ENCODE measurements around the gene PRX. TPM values are rescaled to one million over a fixed set of nuclear protein-coding genes. Genes with fewer than 3 reads are reported as not detected.

The PRX gene
- total RNA-seq, 4 donors from 2014 or later: 1.5 to 5.0 (median 2.6) TPM

DNA sequence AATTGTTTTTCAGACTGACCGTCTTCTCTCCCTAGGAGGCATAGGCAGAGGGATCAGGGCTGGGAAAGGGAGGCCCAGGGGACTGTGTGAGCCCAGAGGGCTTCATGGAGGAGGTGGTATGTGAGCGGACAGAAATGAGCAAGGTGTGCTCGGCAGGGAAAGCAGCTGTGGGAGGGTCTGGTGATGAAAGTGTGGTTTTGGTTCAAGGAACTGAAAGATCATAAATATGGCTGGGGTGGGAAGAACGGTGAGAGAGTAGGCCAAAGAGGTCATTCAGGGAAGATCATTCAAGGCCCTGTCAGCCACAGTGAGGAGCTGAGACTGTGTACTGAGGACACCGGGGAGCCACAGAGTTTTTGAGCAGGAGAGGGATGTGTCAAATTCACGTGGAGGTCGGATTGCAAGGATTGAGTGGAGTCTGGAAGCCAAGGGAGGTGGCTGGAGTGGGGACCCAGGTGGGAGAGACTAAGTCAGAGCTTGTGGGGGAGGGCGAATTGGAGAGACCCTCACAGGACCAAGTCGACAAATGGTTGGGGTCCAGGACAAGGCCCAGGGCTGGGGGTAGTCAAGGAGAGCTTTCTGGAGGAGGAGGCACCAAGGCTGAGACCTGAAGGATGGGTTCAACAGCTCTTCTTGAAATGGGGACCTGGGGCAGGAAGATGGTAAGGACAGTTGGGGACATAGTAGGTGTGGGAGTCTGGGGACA is 57.0 kb downstream of the PRX start:
- Histone ChIP-seq H3K9me3 (no peaks in the 10 kb centered on the region), H3K4me1 (peaks cover 0 to 4% (median 0%) of the 10 kb centered on the region in 4 donors), H3K36me3 (no peaks in the 10 kb centered on the region), H3K27me3 (no peaks in the 10 kb centered on the region), H3K4me3 (no peak overlapping the region), H3K27ac (no peak overlapping the region)
- TF ChIP-seq EP300 (IDR thresholded peaks at IDR 0.05; ENCODE audit: low read depth): no peak
- WGBS, 2 donors (ENCODE audit: low coverage in 1 of 2): 79 to 88% methylated on average over 6 to 9 of the region's 9 CpGs
- no peak for DNase-seq
- intact Hi-C loops (cut with DNase I; ENCODE audit: low total_unique reads): no loop called here
- in situ Hi-C loops (cut with MboI; ENCODE audit: low pct_ligation_motif_present in 1 of 4, low pct_unique_long_range_greater_than_20kb in 1 of 4, low sequenced_read_pairs in 3 of 4): no loop called here

DNA sequence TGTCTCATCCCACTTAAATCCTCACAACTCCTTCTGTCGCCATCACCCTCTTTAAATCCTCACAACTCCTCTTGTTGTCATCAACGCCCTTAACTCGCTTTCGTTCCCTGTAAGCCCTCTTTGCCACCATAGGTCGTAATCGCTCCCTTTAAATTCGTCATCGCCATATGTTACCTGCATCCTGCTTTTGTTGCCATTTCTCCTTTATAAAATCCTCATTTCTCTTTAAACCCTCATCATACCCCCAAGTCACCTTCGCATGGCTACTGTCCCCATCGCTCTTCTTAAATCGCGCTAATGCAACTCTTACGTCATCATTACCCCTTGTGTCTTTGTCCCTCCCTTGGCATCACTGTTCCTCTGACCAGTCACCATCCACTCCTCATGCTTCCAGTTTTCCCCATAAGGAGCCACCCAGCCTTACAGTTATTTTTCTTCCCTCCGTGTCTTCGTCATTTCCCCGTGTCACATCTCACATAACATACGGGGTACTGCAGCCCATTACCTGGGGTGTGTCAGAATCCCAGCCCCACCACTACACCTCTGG is 64.1 kb downstream of the PRX start:
- Histone ChIP-seq H3K4me3 (peak overlapping the region; percentile 59 to 95 (median 77)), H3K4me1 (peaks cover 11 to 22% (median 18%) of the 10 kb centered on the region in 4 donors), H3K27me3 (no peaks in the 10 kb centered on the region), H3K9me3 (no peaks in the 10 kb centered on the region), H3K27ac (peak overlapping the region; percentile 81 to 88 (median 84)), H3K36me3 (no peaks in the 10 kb centered on the region)
- TF ChIP-seq EP300 (IDR thresholded peaks at IDR 0.05; ENCODE audit: low read depth) (no peak), POLR2AphosphoS5 (IDR thresholded peaks at IDR 0.05) (no peak), POLR2A (IDR thresholded peaks at IDR 0.05) (no peak)
- TF ChIP-seq, protein P1, sequence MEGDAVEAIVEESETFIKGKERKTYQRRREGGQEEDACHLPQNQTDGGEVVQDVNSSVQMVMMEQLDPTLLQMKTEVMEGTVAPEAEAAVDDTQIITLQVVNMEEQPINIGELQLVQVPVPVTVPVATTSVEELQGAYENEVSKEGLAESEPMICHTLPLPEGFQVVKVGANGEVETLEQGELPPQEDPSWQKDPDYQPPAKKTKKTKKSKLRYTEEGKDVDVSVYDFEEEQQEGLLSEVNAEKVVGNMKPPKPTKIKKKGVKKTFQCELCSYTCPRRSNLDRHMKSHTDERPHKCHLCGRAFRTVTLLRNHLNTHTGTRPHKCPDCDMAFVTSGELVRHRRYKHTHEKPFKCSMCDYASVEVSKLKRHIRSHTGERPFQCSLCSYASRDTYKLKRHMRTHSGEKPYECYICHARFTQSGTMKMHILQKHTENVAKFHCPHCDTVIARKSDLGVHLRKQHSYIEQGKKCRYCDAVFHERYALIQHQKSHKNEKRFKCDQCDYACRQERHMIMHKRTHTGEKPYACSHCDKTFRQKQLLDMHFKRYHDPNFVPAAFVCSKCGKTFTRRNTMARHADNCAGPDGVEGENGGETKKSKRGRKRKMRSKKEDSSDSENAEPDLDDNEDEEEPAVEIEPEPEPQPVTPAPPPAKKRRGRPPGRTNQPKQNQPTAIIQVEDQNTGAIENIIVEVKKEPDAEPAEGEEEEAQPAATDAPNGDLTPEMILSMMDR (IDR thresholded peaks at IDR 0.05): no peak
- DNase-seq: no peak
- intact Hi-C loops (cut with DNase I; ENCODE audit: low total_unique reads): no loop called here
- in situ Hi-C loops (cut with MboI; ENCODE audit: low pct_ligation_motif_present in 1 of 4, low pct_unique_long_range_greater_than_20kb in 1 of 4, low sequenced_read_pairs in 3 of 4): no loop called here
- 10 to 22% methylated on average over 17 of the region's 17 CpGs for WGBS, 2 donors (ENCODE audit: low coverage in 1 of 2)

DNA sequence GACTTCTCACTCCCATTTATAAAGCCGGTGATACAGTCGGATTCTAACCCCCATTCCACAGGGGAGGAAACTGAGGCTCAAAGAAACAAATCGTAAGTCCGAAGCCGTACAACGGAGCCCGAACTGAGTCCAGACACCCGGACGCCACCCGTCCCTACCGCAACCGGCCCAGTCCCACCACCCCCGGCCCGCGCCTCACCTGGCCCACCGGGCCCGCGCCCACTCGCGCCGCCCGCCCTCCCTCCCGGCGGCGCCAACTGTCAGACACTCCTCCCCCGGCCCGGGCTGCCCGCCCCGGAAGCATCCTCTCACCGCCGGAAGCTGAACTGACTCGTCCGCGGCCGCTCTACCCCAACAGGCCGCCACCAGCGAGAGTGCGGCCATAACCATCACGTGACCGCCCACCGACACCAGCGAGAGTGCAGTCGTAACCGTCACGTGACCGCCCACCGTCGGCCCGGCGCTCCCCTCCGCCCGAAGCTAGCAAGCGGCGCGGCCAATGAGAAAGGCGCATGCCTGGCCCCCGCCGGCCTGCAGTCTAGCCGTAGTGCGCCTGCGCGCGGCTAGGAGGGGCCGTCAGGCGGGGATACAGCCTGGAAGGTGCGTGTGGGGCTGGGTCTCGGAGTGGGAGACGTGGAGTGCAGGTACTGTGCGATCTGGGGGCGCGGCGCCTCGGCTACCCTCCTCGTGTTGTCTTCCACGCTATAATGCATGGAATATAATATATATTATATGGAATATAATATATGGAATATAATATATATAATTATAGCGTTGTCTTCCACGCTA is 64.9 kb downstream of the PRX start, which contains the start of the genes C19orf47 and PLD3:
Gene C19orf47 (minus strand): TSS at position 273 of the 789 bp plus-strand sequence. CDS start 6,540 bp downstream, outside the sequence.
Gene PLD3 (plus strand): TSS at position 571 of the 789 bp plus-strand sequence. CDS start 17,789 bp downstream, outside the sequence.
- WGBS, 2 donors (ENCODE audit: low coverage in 1 of 2): 0% methylated on average over 2 to 45 of the region's 77 CpGs
- DNase-seq: peak; percentile 99
- intact Hi-C loops (cut with DNase I; ENCODE audit: low total_unique reads): no loop called here
- in situ Hi-C loops (cut with MboI; ENCODE audit: low pct_ligation_motif_present in 1 of 4, low pct_unique_long_range_greater_than_20kb in 1 of 4, low sequenced_read_pairs in 3 of 4): no loop called here
- Histone ChIP-seq H3K4me3 (peak within 1 kb of the TSS; percentile 59 to 95 (median 77)), H3K9me3 (no peaks in the 10 kb centered on the region), H3K27ac (peak within 1 kb of the TSS; percentile 81 to 88 (median 84)), H3K36me3 (no peaks in the 10 kb centered on the region), H3K4me1 (peaks cover 11 to 22% (median 18%) of the 10 kb centered on the region in 4 donors), H3K27me3 (no peaks in the 10 kb centered on the region)
- TF ChIP-seq POLR2A (IDR thresholded peaks at IDR 0.05): peak; percentile 87
- TF ChIP-seq EP300 (IDR thresholded peaks at IDR 0.05; ENCODE audit: low read depth): no peak
- peak; percentile 96 to 98 (median 97) for TF ChIP-seq POLR2AphosphoS5 (IDR thresholded peaks at IDR 0.05)
- TF ChIP-seq, protein P1 (IDR thresholded peaks at IDR 0.05): peak in 1 of 5 experiments; percentile 25

DNA sequence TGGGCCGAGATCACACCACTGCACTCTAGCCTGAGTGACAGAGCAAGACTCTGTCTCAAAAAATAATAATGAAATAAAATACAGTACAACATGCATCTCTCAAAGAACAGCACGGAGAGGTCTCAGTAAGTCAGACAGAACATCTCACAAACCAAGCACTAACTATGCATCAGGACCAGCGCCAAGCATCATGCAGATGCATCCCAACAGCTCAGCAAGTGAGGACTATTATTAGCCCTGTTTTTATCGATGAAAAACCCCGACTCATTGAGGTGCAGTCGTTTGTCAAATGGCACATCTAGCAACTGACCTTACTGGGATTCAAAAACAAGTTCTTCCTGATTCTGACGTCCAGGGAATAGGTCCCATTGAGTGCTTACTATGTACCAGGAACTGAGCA is 68.8 kb downstream of the PRX start:
- in situ Hi-C loops (cut with MboI; ENCODE audit: low pct_ligation_motif_present in 1 of 4, low pct_unique_long_range_greater_than_20kb in 1 of 4, low sequenced_read_pairs in 3 of 4): no loop called here
- WGBS, 2 donors (ENCODE audit: low coverage in 1 of 2): 88 to 91% methylated on average over 6 to 7 of the region's 7 CpGs

More for the DNA sequence above, 68.8 kb downstream of the PRX start:
- DNase-seq: no peak
- intact Hi-C loops (cut with DNase I; ENCODE audit: low total_unique reads): no loop called here
- no peak for TF ChIP-seq POLR2AphosphoS5 (IDR thresholded peaks at IDR 0.05)
- no peak for TF ChIP-seq POLR2A (IDR thresholded peaks at IDR 0.05)
- no peak for TF ChIP-seq EP300 (IDR thresholded peaks at IDR 0.05; ENCODE audit: low read depth)
- TF ChIP-seq, protein P1 (IDR thresholded peaks at IDR 0.05): no peak
- Histone ChIP-seq H3K36me3 (no peaks in the 10 kb centered on the region), H3K4me1 (peaks cover 11 to 18% (median 15%) of the 10 kb centered on the region in 4 donors), H3K27ac (no peak overlapping the region), H3K27me3 (no peaks in the 10 kb centered on the region), H3K9me3 (no peaks in the 10 kb centered on the region), H3K4me3 (no peak overlapping the region)

Small RNA genes within 50 kb of the gene (small RNA-seq; reads per million reads assigned to genes)
- gene MIR6796 (0 to 0.28 (median 0.06) reads per million in 4 donors), gene RF00017 (0 reads per million in 4 donors)

Other genes with a start within 250 kb of the PRX start
- 10 to 100 TPM; 10.8 to 19.5 (median 11.9) TPM for gene MAP3K10, start 222.0 kb downstream of the PRX start, total RNA-seq
- not detected for gene TTC9B, start 195.0 kb downstream of the PRX start, total RNA-seq
- gene CCNP, start 186.7 kb downstream of the PRX start, total RNA-seq: under 1 TPM in 1 of 4 donors, not detected in 3; 1.00 TPM
- gene AKT2, start 128.0 kb downstream of the PRX start, total RNA-seq: 100 to 1,000 TPM in 2 of 4 donors, 10 to 100 TPM in 2; 63.2 to 266 (median 138) TPM
- gene C19orf47, start 65.0 kb downstream of the PRX start, total RNA-seq: 10 to 100 TPM; 12.3 to 16.5 (median 13.8) TPM
- 100 to 1,000 TPM in 3 of 4 donors, 10 to 100 TPM in 1; 91.6 to 322 (median 179) TPM for gene PLD3, start 64.7 kb downstream of the PRX start, total RNA-seq
- gene HIPK4, start 23.2 kb downstream of the PRX start, total RNA-seq: under 1 TPM in 1 of 4 donors, not detected in 3; 0.48 TPM
- gene SERTAD1, start 12.6 kb upstream of the PRX start, total RNA-seq: 10 to 100 TPM in 3 of 4 donors, 1 to 10 TPM in 1; 2.6 to 30.3 (median 18.4) TPM
- 10 to 100 TPM; 14.1 to 31.0 (median 22.2) TPM for gene SERTAD3, start 31.0 kb upstream of the PRX start, total RNA-seq
- 100 to 1,000 TPM in 3 of 4 donors, 10 to 100 TPM in 1; 81.5 to 193 (median 147) TPM for gene BLVRB, start 52.4 kb upstream of the PRX start, total RNA-seq
- 1 to 10 TPM in 2 of 4 donors, under 1 TPM in 2; under 0.01 to 1.5 (median 0.99) TPM for gene SPTBN4, start 53.6 kb upstream of the PRX start, total RNA-seq
- 100 to 1,000 TPM in 1 of 4 donors, 10 to 100 TPM in 3; 58.7 to 111 (median 60.9) TPM for gene SHKBP1, start 163.5 kb upstream of the PRX start, total RNA-seq
- 100 to 1,000 TPM; 122 to 477 (median 253) TPM for gene LTBP4, start 188.0 kb upstream of the PRX start, total RNA-seq

Measured in transverse colon (tissue), 4 donors.